Measurements from ENCODE around the gene EPAS1.

Gene EPAS1

DNA sequence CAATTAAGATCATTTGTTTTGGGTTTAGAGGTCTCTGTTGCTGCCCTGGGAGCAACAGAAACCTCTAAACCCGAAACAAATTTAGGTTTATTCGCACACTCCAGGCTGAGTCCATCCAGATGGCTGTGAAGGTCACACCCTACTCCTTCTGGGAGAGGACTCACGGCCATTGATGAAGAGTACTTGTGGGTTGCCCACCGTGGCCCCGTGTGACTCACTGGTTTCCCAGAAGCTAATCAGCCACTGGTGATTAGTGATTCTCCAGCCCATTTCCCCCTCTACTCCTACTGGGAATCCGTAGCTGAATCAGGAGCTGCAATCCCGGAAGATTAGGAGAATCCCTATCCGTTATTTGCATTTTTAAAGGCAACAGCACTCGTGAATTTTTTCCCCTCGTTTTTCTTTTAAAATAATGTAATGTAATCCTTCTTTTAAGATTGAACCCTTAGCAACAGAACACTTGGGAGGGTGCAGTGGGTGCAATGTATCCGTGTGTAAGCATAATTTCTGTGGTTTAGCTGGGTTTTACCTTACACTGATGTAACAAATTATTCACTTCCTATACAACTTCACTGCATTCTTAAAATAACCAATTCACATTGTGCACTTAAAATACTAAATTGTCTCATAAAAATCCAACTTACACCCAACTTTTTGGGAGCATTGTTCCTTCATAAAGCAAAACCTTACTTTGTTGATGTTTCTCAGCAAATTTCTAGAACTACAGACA is 27.5 kb upstream of the EPAS1 start:
- Histone ChIP-seq H3K27me3 (ENCODE audit: insufficient read depth, poor library complexity, severe bottlenecking) (no peaks in the 10 kb centered on the region), H3K4me3 (replicated peaks; ENCODE audit: insufficient read depth, low read length) (no peak overlapping the region), H3K27ac (replicated peaks) (no peak overlapping the region)
- no peak for TF ChIP-seq SPI1 (IDR thresholded peaks at IDR 0.05; ENCODE audit: borderline replicate concordance, low read depth)
- TF ChIP-seq, protein P1, sequence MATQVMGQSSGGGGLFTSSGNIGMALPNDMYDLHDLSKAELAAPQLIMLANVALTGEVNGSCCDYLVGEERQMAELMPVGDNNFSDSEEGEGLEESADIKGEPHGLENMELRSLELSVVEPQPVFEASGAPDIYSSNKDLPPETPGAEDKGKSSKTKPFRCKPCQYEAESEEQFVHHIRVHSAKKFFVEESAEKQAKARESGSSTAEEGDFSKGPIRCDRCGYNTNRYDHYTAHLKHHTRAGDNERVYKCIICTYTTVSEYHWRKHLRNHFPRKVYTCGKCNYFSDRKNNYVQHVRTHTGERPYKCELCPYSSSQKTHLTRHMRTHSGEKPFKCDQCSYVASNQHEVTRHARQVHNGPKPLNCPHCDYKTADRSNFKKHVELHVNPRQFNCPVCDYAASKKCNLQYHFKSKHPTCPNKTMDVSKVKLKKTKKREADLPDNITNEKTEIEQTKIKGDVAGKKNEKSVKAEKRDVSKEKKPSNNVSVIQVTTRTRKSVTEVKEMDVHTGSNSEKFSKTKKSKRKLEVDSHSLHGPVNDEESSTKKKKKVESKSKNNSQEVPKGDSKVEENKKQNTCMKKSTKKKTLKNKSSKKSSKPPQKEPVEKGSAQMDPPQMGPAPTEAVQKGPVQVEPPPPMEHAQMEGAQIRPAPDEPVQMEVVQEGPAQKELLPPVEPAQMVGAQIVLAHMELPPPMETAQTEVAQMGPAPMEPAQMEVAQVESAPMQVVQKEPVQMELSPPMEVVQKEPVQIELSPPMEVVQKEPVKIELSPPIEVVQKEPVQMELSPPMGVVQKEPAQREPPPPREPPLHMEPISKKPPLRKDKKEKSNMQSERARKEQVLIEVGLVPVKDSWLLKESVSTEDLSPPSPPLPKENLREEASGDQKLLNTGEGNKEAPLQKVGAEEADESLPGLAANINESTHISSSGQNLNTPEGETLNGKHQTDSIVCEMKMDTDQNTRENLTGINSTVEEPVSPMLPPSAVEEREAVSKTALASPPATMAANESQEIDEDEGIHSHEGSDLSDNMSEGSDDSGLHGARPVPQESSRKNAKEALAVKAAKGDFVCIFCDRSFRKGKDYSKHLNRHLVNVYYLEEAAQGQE (IDR thresholded peaks at IDR 0.05; ENCODE audit: insufficient replicate concordance, low read depth) = no peak
- TF ChIP-seq POLR2AphosphoS5 (IDR thresholded peaks at IDR 0.05; ENCODE audit: low read depth) = no peak
- DNase-seq (ENCODE audit: low read depth in 1 of 2, low spot score in 1 of 2) = no peak

DNA sequence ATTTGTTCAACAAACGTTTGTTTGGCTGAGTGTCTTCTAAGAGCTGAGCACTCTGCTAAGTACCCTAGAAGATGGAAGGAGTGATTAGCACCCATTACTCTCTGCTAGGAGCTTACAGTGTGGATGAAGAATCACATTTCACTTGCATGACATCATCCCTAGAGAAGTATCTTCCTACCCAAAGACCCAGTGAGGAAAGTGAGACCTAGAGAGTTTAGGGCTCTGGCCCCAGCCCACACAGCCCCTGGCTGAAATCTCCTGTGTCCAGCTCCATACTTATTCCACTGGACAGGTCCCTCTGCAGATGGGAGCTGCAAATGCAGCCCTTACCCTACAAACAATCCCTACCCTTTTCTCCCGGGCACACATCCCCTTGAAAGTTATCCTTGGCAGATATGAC is 26.8 kb upstream of the EPAS1 start:
- DNase-seq (ENCODE audit: low read depth in 1 of 2, low spot score in 1 of 2) = no peak
- Histone ChIP-seq H3K27ac (replicated peaks) (no peak overlapping the region), H3K27me3 (ENCODE audit: insufficient read depth, poor library complexity, severe bottlenecking) (peaks cover 3% of the 10 kb centered on the region), H3K4me3 (replicated peaks; ENCODE audit: insufficient read depth, low read length) (no peak overlapping the region)
- TF ChIP-seq, protein P1 (IDR thresholded peaks at IDR 0.05; ENCODE audit: insufficient replicate concordance, low read depth) = no peak
- TF ChIP-seq GABPA (IDR thresholded peaks at IDR 0.05; ENCODE audit: low read depth) = no peak
- TF ChIP-seq, protein P2, sequence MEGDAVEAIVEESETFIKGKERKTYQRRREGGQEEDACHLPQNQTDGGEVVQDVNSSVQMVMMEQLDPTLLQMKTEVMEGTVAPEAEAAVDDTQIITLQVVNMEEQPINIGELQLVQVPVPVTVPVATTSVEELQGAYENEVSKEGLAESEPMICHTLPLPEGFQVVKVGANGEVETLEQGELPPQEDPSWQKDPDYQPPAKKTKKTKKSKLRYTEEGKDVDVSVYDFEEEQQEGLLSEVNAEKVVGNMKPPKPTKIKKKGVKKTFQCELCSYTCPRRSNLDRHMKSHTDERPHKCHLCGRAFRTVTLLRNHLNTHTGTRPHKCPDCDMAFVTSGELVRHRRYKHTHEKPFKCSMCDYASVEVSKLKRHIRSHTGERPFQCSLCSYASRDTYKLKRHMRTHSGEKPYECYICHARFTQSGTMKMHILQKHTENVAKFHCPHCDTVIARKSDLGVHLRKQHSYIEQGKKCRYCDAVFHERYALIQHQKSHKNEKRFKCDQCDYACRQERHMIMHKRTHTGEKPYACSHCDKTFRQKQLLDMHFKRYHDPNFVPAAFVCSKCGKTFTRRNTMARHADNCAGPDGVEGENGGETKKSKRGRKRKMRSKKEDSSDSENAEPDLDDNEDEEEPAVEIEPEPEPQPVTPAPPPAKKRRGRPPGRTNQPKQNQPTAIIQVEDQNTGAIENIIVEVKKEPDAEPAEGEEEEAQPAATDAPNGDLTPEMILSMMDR (IDR thresholded peaks at IDR 0.05; ENCODE audit: insufficient read depth, low read length) = no peak
- no peak for TF ChIP-seq SPI1 (IDR thresholded peaks at IDR 0.05; ENCODE audit: borderline replicate concordance, low read depth)
- TF ChIP-seq POLR2AphosphoS5 (IDR thresholded peaks at IDR 0.05; ENCODE audit: low read depth) = no peak

DNA sequence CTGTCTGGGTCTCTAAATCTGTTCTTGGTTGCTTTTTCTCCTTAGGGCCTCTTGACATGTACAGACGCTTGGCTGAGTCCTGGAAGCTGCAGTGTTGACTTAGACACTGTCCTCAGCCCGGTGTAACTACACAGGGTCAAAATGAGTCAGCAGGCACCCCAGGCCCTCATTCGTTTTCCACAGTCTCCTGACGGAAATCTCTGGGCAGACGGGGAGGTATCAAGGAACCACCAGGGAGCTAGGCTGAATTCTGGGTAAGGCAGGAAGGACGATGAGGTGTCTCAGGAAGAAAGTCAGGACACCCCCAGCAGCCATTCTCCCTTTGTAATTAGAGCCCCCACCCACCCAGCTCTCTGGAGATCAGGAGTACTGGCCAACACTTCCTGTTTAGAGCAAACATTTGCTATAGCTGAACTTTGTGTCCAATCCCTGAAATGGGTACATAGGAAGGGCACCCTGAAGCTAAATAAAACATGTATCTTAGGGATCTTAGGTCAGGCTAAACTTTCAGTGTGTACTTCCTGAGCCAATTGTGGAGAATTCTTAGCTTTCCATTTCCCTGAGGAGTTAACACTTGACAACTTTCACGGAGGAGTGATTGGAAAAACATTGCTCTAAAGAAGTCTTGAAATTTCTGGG is 23.9 kb upstream of the EPAS1 start:
- H3K27me3 ChIP-seq (ENCODE audit: insufficient read depth, poor library complexity, severe bottlenecking) = peaks cover 11% of the 10 kb centered on the region
- no peak overlapping the region for H3K27ac ChIP-seq (replicated peaks)
- TF ChIP-seq POLR2AphosphoS5 (IDR thresholded peaks at IDR 0.05; ENCODE audit: low read depth) (no peak), GABPA (IDR thresholded peaks at IDR 0.05; ENCODE audit: low read depth) (no peak), SPI1 (IDR thresholded peaks at IDR 0.05; ENCODE audit: borderline replicate concordance, low read depth) (no peak)
- TF ChIP-seq, protein P1 (IDR thresholded peaks at IDR 0.05; ENCODE audit: insufficient replicate concordance, low read depth) = no peak
- TF ChIP-seq, protein P2 (IDR thresholded peaks at IDR 0.05; ENCODE audit: insufficient read depth, low read length) = no peak
- no peak for DNase-seq (ENCODE audit: low read depth in 1 of 2, low spot score in 1 of 2)
- H3K4me3 ChIP-seq (replicated peaks; ENCODE audit: insufficient read depth, low read length) = no peak overlapping the region

All from HL-60 (cell line).